ENCODE data around the gene SF3A1. TPM values are rescaled to one million over a fixed set of nuclear protein-coding genes. Genes with fewer than 3 reads are reported as not detected.

Gene SF3A1
- total and polyA plus RNA-seq, 2 of the 13 experiments (the other 11 are each of a cell fraction or from before 2014, with no cell fraction given): 10.0 to 22.0 TPM

DNA sequence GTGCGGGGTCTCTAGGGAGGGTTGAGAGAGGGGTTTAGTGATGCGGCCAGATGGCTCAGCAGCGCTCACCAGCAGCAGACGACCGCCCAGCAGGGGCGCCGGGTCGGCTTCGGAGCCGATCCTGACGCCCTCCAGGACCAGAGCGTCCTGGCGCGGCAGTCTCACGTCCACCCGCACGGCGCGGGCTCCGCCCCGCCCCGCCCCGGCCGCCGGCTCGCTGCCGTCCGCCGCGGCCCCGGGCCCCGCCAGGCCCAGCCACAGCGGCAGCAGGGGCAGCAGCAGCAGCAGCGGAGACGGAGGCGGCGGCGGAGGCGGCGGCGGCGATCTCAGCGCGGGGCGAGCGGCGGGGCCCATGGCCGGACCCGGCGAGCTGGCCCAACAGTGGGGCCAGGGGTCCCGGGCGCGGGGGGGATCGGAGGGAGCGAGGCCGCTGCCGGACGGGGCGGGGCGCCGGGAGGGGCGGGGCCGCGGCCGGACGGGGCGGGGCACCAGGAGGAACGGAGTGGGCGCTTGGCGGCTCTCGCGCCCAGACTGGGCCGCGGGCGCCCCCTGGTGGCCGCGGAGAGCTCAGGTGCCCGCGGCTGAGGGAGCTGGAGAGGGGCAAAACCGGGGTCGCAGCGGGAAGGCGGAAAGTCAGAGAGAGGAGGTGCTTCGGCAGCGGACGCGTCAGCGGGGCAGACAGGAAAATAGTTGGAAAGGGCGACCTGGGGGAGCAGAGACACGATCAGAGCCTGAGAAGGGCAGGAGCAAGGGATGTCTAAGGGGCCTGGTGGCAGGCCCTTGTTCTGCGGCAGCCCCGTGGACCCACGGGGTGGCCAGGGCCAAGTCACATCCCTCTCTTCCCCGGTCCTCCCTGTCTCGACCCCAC lies 30.5 kb upstream of the SF3A1 start, which contains the start of gene RNF215 (continued):
- TF ChIP-seq, protein P1, sequence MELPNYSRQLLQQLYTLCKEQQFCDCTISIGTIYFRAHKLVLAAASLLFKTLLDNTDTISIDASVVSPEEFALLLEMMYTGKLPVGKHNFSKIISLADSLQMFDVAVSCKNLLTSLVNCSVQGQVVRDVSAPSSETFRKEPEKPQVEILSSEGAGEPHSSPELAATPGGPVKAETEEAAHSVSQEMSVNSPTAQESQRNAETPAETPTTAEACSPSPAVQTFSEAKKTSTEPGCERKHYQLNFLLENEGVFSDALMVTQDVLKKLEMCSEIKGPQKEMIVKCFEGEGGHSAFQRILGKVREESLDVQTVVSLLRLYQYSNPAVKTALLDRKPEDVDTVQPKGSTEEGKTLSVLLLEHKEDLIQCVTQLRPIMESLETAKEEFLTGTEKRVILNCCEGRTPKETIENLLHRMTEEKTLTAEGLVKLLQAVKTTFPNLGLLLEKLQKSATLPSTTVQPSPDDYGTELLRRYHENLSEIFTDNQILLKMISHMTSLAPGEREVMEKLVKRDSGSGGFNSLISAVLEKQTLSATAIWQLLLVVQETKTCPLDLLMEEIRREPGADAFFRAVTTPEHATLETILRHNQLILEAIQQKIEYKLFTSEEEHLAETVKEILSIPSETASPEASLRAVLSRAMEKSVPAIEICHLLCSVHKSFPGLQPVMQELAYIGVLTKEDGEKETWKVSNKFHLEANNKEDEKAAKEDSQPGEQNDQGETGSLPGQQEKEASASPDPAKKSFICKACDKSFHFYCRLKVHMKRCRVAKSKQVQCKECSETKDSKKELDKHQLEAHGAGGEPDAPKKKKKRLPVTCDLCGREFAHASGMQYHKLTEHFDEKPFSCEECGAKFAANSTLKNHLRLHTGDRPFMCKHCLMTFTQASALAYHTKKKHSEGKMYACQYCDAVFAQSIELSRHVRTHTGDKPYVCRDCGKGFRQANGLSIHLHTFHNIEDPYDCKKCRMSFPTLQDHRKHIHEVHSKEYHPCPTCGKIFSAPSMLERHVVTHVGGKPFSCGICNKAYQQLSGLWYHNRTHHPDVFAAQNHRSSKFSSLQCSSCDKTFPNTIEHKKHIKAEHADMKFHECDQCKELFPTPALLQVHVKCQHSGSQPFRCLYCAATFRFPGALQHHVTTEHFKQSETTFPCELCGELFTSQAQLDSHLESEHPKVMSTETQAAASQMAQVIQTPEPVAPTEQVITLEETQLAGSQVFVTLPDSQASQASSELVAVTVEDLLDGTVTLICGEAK (IDR thresholded peaks at IDR 0.05): no peak
- TF ChIP-seq, protein P1 (CRISPR knock-in tag; IDR thresholded peaks at IDR 0.05): no peak
- TF ChIP-seq, protein P2, sequence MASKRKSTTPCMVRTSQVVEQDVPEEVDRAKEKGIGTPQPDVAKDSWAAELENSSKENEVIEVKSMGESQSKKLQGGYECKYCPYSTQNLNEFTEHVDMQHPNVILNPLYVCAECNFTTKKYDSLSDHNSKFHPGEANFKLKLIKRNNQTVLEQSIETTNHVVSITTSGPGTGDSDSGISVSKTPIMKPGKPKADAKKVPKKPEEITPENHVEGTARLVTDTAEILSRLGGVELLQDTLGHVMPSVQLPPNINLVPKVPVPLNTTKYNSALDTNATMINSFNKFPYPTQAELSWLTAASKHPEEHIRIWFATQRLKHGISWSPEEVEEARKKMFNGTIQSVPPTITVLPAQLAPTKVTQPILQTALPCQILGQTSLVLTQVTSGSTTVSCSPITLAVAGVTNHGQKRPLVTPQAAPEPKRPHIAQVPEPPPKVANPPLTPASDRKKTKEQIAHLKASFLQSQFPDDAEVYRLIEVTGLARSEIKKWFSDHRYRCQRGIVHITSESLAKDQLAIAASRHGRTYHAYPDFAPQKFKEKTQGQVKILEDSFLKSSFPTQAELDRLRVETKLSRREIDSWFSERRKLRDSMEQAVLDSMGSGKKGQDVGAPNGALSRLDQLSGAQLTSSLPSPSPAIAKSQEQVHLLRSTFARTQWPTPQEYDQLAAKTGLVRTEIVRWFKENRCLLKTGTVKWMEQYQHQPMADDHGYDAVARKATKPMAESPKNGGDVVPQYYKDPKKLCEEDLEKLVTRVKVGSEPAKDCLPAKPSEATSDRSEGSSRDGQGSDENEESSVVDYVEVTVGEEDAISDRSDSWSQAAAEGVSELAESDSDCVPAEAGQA (IDR thresholded peaks at IDR 0.05; ENCODE audit: low read depth): no peak
- TF ChIP-seq, protein P2 (CRISPR knock-in tag; IDR thresholded peaks at IDR 0.05; ENCODE audit: borderline replicate concordance): no peak
- TF ChIP-seq ZNF543 (CRISPR knock-in tag; IDR thresholded peaks at IDR 0.05): no peak
- no peak for TF ChIP-seq ZNF788 (CRISPR knock-in tag; IDR thresholded peaks at IDR 0.05; ENCODE audit: borderline replicate concordance)
- no peak for TF ChIP-seq ZNF562 (CRISPR knock-in tag; IDR thresholded peaks at IDR 0.05; ENCODE audit: borderline replicate concordance)
- no peak for TF ChIP-seq ZMYM3 (CRISPR knock-in tag; IDR thresholded peaks at IDR 0.05)
- TF ChIP-seq ZNF75D (CRISPR knock-in tag; IDR thresholded peaks at IDR 0.05; ENCODE audit: borderline replicate concordance): no peak
- TF ChIP-seq ELF3 (CRISPR knock-in tag; IDR thresholded peaks at IDR 0.05): 0 out of 2 replicates have a peak, but pooled peaks have one; percentile 18
- TF ChIP-seq HOXD1 (CRISPR knock-in tag; IDR thresholded peaks at IDR 0.05): no peak
- TF ChIP-seq MIXL1 (CRISPR knock-in tag; IDR thresholded peaks at IDR 0.05): no peak
- no peak for TF ChIP-seq MXD4 (CRISPR knock-in tag; IDR thresholded peaks at IDR 0.05)
- TF ChIP-seq, protein P3, sequence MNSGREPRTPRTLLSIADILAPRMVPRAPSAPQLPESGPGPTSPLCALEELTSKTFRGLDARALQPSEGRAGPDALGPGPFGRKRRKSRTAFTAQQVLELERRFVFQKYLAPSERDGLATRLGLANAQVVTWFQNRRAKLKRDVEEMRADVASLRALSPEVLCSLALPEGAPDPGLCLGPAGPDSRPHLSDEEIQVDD (CRISPR knock-in tag; IDR thresholded peaks at IDR 0.05; ENCODE audit: borderline replicate concordance): no peak
- TF ChIP-seq CBX1 (IDR thresholded peaks at IDR 0.05; ENCODE audit: low read depth): no peak
